GM21529 (cell line): ENCODE results near the gene MTG1.
"Not testable (repeated sequence)": the region's sequence is repeated elsewhere in the genome, so short reads cannot be mapped to it uniquely, and the experiment has no call there.

Experiments used
- ATAC-seq: cut with Tn5 transposase; IDR thresholded peaks from one replicate; pipeline ENCODE4 v1.9.1; 2021; ENCODE audit not compliant: unreplicated experiment

Gene MTG1

GRCh38 chr10:133421336-133422222 lies 27.6 kb downstream of the MTG1 start:
- ATAC-seq = no peak

GRCh38 chr10:133422223-133422806 lies 28.4 kb downstream of the MTG1 start:
- no peak for ATAC-seq

GRCh38 chr10:133422807-133423771 lies 29.1 kb downstream of the MTG1 start:
- ATAC-seq = no peak

GRCh38 chr10:133424102-133424501 lies 30.1 kb downstream of the MTG1 start:
- not testable (repeated sequence) for ATAC-seq

- not testable (repeated sequence) for ATAC-seq
These were observed 30.6 kb downstream of the MTG1 start, which contains the start of gene SPRN for GRCh38 chr10:133424601-133425000. SPRN (minus strand) TSS chr10:133424625; CDS start chr10:133423681, 944 bp downstream.

GRCh38 chr10:133429571-133429970 lies 35.6 kb downstream of the MTG1 start:
- ATAC-seq = not testable (repeated sequence)

GRCh38 chr10:133431888-133432613 lies 38.1 kb downstream of the MTG1 start:
- not testable (repeated sequence) for ATAC-seq

- not testable (repeated sequence) for ATAC-seq
These were observed 38.8 kb downstream of the MTG1 start for GRCh38 chr10:133432789-133433188.

- peak; percentile 66 for ATAC-seq
These were observed 44.8 kb downstream of the MTG1 start for GRCh38 chr10:133438711-133439273.

GRCh38 chr10:133439517-133440461 lies 45.8 kb downstream of the MTG1 start:
- ATAC-seq = no peak

GRCh38 chr10:133440633-133441285 lies 46.8 kb downstream of the MTG1 start:
- ATAC-seq = no peak

GRCh38 chr10:133441356-133441755 lies 47.4 kb downstream of the MTG1 start:
- not testable (repeated sequence) for ATAC-seq

GRCh38 chr10:133441780-133442179 lies 47.8 kb downstream of the MTG1 start:
- no peak for ATAC-seq

GRCh38 chr10:133442191-133442966 lies 48.4 kb downstream of the MTG1 start:
- ATAC-seq = no peak

- ATAC-seq = no peak
These were observed 49.3 kb downstream of the MTG1 start for GRCh38 chr10:133442967-133443924.
